Type B pancreatic cell (in vitro differentiated cells): ENCODE measurements around the gene CHTF8. TPM values are rescaled to one million over a fixed set of nuclear protein-coding genes. Genes with fewer than 3 reads are reported as not detected.

ENCODE experiments used
- DNase-seq: peaks from one replicate; pipeline ENCODE4 v3.0.0; 2021; ENCODE audit warnings: mixed read lengths; ENCODE audit not compliant: unreplicated experiment; ENCODE audit errors: extremely low spot score
- H3K27ac Mint-ChIP-seq: 2 replicates; pipeline ENCODE4 v1.8.0; 2021; ENCODE audit warnings: mild to moderate bottlenecking, mixed read lengths
- H3K27me3 Mint-ChIP-seq: 2 replicates; pipeline ENCODE4 v1.8.0; 2021; ENCODE audit warnings: mixed read lengths
- H3K36me3 Mint-ChIP-seq: 2 replicates; pipeline ENCODE4 v1.8.0; 2021; ENCODE audit warnings: mixed read lengths
- H3K4me1 Mint-ChIP-seq: one replicate; pipeline ENCODE4 v1.8.0; 2021; ENCODE audit warnings: mixed read lengths; ENCODE audit not compliant: unreplicated experiment
- H3K4me3 Mint-ChIP-seq: 2 replicates; pipeline ENCODE4 v1.8.0; 2021; ENCODE audit warnings: mild to moderate bottlenecking, mixed read lengths
- H3K9me3 Mint-ChIP-seq: 2 replicates; pipeline ENCODE4 v1.8.0; 2021; ENCODE audit warnings: mixed read lengths
- total RNA-seq: library from RNA; stranded (reverse); gene quantifications from 2 replicates; pipeline ENCODE4 v1.2.1, GENCODE V29; 2021; ENCODE audit warnings: low replicate concordance
- TF ChIP-seq, protein P1 (sequence below): fragments of 200-600 bp; sonication (generic); conservative IDR thresholded peaks from 2 replicates; pipeline ENCODE4 v1.5.0; 2021; ENCODE audit warnings: antibody characterized with exemption, mild to moderate bottlenecking

The CHTF8 gene
- total RNA-seq, 1 donor from 2014 or later, result 131 TPM

DNA sequence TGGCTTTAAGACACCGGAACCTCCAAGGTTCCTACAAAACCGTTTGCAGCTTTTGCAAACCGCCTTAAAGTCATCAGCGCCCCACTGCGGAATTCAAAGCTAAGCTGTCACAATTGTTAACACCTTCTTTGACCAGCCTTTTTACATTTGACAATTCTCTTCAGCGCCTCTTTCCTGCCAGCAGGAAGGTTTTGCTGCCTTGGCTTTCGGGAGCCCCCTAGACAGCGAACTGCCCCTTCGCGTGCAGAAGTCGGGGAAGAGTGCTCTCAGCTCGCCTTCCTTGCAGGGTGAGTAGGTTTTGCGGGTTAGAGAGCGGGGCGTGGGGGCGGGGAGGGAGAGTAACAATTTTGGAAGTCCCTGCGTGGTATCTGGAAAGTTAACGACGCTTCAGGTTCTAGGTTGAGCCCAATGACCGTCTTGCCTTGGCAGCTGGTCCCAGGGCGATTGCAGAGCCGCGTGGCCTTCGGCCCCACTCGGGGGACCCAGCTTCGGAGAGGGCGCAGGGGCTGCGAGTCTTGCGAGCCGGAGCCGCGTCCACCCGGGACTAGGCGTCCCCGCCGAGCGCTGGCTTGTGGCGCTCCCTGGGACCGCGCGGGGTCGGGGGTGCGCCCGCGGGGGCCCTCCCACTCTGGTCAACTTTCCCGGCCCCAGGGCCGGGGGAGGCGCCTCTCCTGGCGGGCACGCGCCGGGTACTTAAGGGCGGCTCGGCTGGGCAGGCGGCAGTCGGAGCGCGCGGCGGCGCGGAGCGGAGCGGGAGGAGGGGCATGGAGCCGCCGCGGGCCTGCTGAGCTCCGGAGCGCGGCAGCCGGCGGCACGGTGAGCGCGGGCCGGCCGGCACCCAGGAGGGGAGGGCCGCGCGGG lies 26.7 kb downstream of the CHTF8 start, which contains the start of gene HAS3:
Gene HAS3, plus strand, starts transcription at position 153 of the 861 bp plus-strand sequence. CDS start 3,743 bp downstream, outside the sequence.
- Mint-ChIP-seq H3K9me3 (no peaks in the 10 kb centered on the region), H3K4me1 (peaks cover 21% of the 10 kb centered on the region), H3K4me3 (peak within 1 kb of the TSS; percentile 98), H3K27ac (peak within 1 kb of the TSS; percentile 46), H3K36me3 (peaks cover 4% of the 10 kb centered on the region), H3K27me3 (peaks cover 67% of the 10 kb centered on the region)
- TF ChIP-seq, protein P1, sequence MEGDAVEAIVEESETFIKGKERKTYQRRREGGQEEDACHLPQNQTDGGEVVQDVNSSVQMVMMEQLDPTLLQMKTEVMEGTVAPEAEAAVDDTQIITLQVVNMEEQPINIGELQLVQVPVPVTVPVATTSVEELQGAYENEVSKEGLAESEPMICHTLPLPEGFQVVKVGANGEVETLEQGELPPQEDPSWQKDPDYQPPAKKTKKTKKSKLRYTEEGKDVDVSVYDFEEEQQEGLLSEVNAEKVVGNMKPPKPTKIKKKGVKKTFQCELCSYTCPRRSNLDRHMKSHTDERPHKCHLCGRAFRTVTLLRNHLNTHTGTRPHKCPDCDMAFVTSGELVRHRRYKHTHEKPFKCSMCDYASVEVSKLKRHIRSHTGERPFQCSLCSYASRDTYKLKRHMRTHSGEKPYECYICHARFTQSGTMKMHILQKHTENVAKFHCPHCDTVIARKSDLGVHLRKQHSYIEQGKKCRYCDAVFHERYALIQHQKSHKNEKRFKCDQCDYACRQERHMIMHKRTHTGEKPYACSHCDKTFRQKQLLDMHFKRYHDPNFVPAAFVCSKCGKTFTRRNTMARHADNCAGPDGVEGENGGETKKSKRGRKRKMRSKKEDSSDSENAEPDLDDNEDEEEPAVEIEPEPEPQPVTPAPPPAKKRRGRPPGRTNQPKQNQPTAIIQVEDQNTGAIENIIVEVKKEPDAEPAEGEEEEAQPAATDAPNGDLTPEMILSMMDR, result no peak
- no peak for DNase-seq

DNA sequence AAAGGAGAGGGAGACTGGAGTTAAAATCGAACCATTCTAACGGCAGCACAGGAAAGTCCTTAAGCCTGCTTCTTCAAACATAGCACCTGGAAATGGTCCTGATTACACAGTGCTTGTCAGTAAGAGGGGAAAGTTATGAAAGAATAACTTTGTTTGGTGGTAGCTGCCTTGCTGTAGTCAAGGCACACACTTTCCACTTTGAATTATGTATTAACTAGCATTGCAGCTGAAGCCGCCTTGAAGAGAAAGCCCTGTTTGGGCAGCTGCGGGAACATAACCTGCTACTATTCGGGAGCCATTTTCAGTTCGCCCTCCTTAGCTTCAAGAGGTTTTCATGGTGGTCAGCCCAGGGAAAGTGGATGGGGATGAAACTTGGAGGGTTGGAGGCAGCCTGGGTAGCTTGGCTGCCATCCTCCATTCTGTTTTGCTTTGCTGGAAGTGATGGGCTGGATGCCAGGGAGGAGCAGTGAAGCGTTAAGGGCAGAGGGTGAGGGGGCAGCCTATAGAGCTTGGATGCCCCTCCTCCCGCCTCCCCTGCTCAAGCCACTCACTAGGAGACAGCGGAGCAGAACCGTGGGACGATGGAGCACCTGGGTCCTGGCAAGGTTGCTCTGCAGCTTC lies 32.2 kb downstream of the CHTF8 start:
- H3K4me3 Mint-ChIP-seq, result no peak overlapping the region
- TF ChIP-seq, protein P1, result no peak
- H3K36me3 Mint-ChIP-seq, result no peaks in the 10 kb centered on the region
- H3K27me3 Mint-ChIP-seq, result peaks cover 31% of the 10 kb centered on the region
- H3K9me3 Mint-ChIP-seq, result no peaks in the 10 kb centered on the region
- H3K27ac Mint-ChIP-seq, result no peak overlapping the region
- DNase-seq, result no peak
- peaks cover 12% of the 10 kb centered on the region for H3K4me1 Mint-ChIP-seq

DNA sequence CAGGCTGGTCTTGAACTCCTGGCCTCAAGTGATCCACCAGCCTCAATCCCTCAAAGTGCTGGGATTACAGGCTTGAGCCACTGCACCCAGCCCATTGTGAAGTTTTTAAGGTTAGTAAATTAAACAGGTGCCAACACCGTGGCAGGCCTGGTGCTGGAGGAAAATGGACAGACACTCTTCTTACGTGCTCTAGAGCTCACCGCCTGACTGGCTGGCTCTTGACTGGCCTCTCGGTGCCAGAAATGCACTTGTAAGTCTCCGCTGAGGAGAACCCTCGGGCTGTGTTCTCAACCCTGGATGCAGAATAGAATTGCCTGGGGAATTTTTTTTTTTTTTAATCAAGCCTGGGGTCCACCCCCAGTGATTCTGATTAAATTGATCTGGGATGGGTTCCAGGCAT lies 37.2 kb downstream of the CHTF8 start:
- Mint-ChIP-seq H3K27ac (no peak overlapping the region), H3K27me3 (peaks cover 4% of the 10 kb centered on the region), H3K36me3 (no peaks in the 10 kb centered on the region), H3K4me1 (peaks cover 6% of the 10 kb centered on the region), H3K9me3 (no peaks in the 10 kb centered on the region), H3K4me3 (no peak overlapping the region)
- TF ChIP-seq, protein P1, result no peak
- no peak for DNase-seq

DNA sequence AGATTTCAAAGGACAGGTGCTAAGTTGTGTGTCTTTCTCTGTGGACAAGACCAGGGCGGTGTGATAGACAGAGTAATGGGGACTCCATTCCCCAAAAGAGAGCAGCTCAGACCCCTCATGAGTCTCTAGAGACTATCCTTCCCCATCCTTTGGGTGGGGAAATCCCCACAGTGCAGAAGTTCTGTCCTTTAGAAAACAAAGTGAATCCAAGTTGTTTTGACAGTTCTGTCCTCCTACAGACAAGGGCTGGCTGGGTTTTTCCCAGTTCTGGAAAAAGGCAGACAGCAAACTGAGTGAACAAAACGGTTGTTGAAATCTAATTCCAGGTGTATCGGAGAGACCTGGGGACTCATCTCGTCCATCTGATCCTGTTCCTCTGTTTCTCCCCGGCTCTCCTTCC lies 37.9 kb downstream of the CHTF8 start:
- H3K4me1 Mint-ChIP-seq, result peaks cover 1% of the 10 kb centered on the region
- TF ChIP-seq, protein P1, result no peak
- H3K4me3 Mint-ChIP-seq, result no peak overlapping the region
- H3K9me3 Mint-ChIP-seq, result no peaks in the 10 kb centered on the region
- H3K27me3 Mint-ChIP-seq, result peaks cover 4% of the 10 kb centered on the region
- H3K36me3 Mint-ChIP-seq, result no peaks in the 10 kb centered on the region
- no peak for DNase-seq
- H3K27ac Mint-ChIP-seq, result no peak overlapping the region

DNA sequence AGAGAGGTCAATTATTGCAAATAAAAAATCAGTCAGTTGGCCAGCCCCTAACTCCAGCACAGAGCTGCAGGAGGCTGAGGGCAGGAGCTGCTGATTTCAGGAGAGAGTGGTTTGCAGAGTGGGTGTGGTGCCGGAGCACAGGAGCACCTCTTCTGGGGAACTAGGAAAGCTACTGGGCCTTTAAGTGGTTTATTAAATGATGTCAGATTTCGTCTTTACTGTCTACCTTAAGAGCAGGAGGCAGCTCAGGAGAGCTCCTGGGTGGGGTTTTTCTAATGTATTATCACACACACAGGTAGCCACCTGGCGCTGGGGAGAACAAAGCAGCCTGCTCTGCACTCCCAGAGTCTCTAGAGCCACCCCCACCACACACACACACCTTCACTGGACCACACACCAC lies 38.4 kb downstream of the CHTF8 start:
- H3K27me3 Mint-ChIP-seq, result peaks cover 4% of the 10 kb centered on the region
- no peak overlapping the region for H3K4me3 Mint-ChIP-seq
- DNase-seq, result no peak
- H3K27ac Mint-ChIP-seq, result no peak overlapping the region
- H3K4me1 Mint-ChIP-seq, result peaks cover 4% of the 10 kb centered on the region
- TF ChIP-seq, protein P1, result no peak
- H3K36me3 Mint-ChIP-seq, result no peaks in the 10 kb centered on the region
- H3K9me3 Mint-ChIP-seq, result no peaks in the 10 kb centered on the region
